HCT116 (cell line): Measurements from ENCODE around the gene HIRA. TPM values are rescaled to one million over a fixed set of nuclear protein-coding genes. Genes with fewer than 3 reads are reported as not detected.
A peak's percentile ranks its signal among the peaks of the same experiment; 100 is the strongest.

Source experiments
- ATAC-seq: fragments of 200-7000 bp; cut with Tn5 transposase; 2 replicates; pipeline ENCODE4 v1.9.1; 2020; ENCODE audit warnings: mild to moderate bottlenecking, moderate library complexity
- BruUV-seq: library from RNA; stranded (reverse); fragments of 400-500 nt; replicated peaks from 2 replicates; lab custom pipeline; 2021; lab: Mats Ljungman, UMichigan
- CTCF ChIA-PET: fragments of 300-600 bp; sonication (Branson Sonifier 250); formaldehyde crosslinking; loops from one replicate; lab custom pipeline; 2021; ENCODE audit warnings: antibody characterized with exemption; lab: Charles Lee
- POLR2A ChIA-PET: fragments of 300-600, 350-600 bp; sonication (Branson Sonifier 250); formaldehyde crosslinking; loops from one replicate; lab custom pipeline; 2021; ENCODE audit warnings: antibody characterized with exemption; lab: Charles Lee
- RAD21 ChIA-PET, 2 experiments: fragments of 300-600 bp; sonication (Branson Sonifier 250); formaldehyde crosslinking; loops; one replicate each; lab custom pipeline; 2023; ENCODE audit warnings: low total read pairs in 2 of 2; ENCODE audit not compliant: uncharacterized antibody in 2 of 2, unreplicated experiment in 2 of 2, low non-redundant PET in 1 of 2; lab: Charles Lee
- DNase-seq: peaks from one replicate; pipeline ENCODE4 v3.0.0-alpha.2; 2010; ENCODE audit warnings: low read depth, low spot score
- H2AFZ ChIP-seq: fragments of 200-600 bp; shearing (Covaris generic), sonication (generic); 2 replicates; pipeline ENCODE4 v1.6.1; 2017; ENCODE audit warnings: low read depth, mixed run types, mixed read lengths, antibody characterized with exemption, low read length; ENCODE audit not compliant: poor library complexity, severe bottlenecking
- H3K27ac ChIP-seq: 2 replicates; pipeline ENCODE4 v1.5.1; 2012; ENCODE audit warnings: low read depth, low read length
- H3K27me3 ChIP-seq: fragments of 200-600 bp; sonication (generic); 2 replicates; pipeline ENCODE4 v1.6.1; 2016; ENCODE audit warnings: mixed run types, low read length, mixed read lengths; ENCODE audit not compliant: insufficient read depth
- H3K36me3 ChIP-seq, 2 experiments: fragments of 200-500 bp in 1 of 2; fragments of 200-600 bp in 1 of 2; sonication (Bioruptor generic) in 1 of 2; sonication (generic) in 1 of 2; 2 replicates each; pipeline versions ENCODE4 v1.5.1 to v1.6.1; 2014 to 2016; ENCODE audit warnings: low read length in 2 of 2, inconsistent platforms in 1 of 2, mixed read lengths in 1 of 2, mixed run types in 1 of 2; ENCODE audit not compliant: insufficient read depth in 2 of 2, control insufficient read depth in 1 of 2
- H3K4me1 ChIP-seq, 2 experiments: fragments of 200-600 bp in 1 of 2; sonication (generic) in 1 of 2; 2 replicates each; pipeline versions ENCODE4 v1.5.1 to v1.6.1; 2012 to 2017; ENCODE audit warnings: low read length in 2 of 2, inconsistent platforms in 1 of 2, mild to moderate bottlenecking in 1 of 2, mixed read lengths in 1 of 2, mixed run types in 1 of 2, moderate library complexity in 1 of 2; ENCODE audit not compliant: insufficient read depth in 2 of 2, control insufficient read depth in 1 of 2
- H3K4me2 ChIP-seq: fragments of 200-600 bp; sonication (generic); 2 replicates; pipeline ENCODE4 v1.6.1; 2017; ENCODE audit warnings: mixed run types, low read length, mixed read lengths
- H3K4me3 ChIP-seq, 2 experiments: fragments of 200-600 bp in 1 of 2; sonication (generic) in 1 of 2; replicated peaks in 1 of 2; 2 replicates each; pipeline ENCODE4 v1.5.1; 2011 to 2016; ENCODE audit warnings: low read length in 2 of 2, control low read depth in 1 of 2, low read depth in 1 of 2, mild to moderate bottlenecking in 1 of 2, mixed read lengths in 1 of 2, mixed run types in 1 of 2
- H3K79me2 ChIP-seq: fragments of 200-600 bp; sonication (generic); 2 replicates; pipeline ENCODE4 v1.6.1; 2017; ENCODE audit warnings: mild to moderate bottlenecking, mixed run types, low read length, moderate library complexity, mixed read lengths; ENCODE audit not compliant: insufficient read depth
- H3K9ac ChIP-seq: fragments of 200-600 bp; sonication (generic); 2 replicates; pipeline ENCODE4 v1.6.1; 2016; ENCODE audit warnings: low read length, mixed read lengths
- H3K9me2 ChIP-seq: fragments of 200-600 bp; sonication (generic), shearing (Covaris generic); 2 replicates; pipeline ENCODE4 v1.6.1; 2017; ENCODE audit warnings: mixed run types, mild to moderate bottlenecking, moderate library complexity; ENCODE audit not compliant: insufficient read depth
- H3K9me3 ChIP-seq, 2 experiments: fragments of 200-500 bp in 1 of 2; fragments of 200-600 bp in 1 of 2; sonication (Bioruptor generic) in 1 of 2; sonication (generic) in 1 of 2; 2 replicates each; pipeline ENCODE4 v1.6.1; 2014 to 2017; ENCODE audit warnings: low read length in 2 of 2, mixed read lengths in 2 of 2, inconsistent platforms in 1 of 2, low read depth in 1 of 2, mild to moderate bottlenecking in 1 of 2, mixed run types in 1 of 2, moderate library complexity in 1 of 2; ENCODE audit not compliant: control insufficient read depth in 1 of 2, insufficient read depth in 1 of 2
- H4K20me1 ChIP-seq: fragments of 200-600 bp; sonication (generic), shearing (Covaris generic); 2 replicates; pipeline ENCODE4 v1.6.1; 2017; ENCODE audit warnings: mixed run types, mild to moderate bottlenecking, moderate library complexity; ENCODE audit not compliant: insufficient read depth
- CBX3 ChIP-seq: IDR thresholded peaks from 2 replicates; pipeline ENCODE4 v1.6.1; 2012; ENCODE audit warnings: low read depth
- CEBPB ChIP-seq: IDR thresholded peaks from 2 replicates; pipeline ENCODE4 v1.6.1; 2012; ENCODE audit warnings: low read depth
- EGR1 ChIP-seq: IDR thresholded peaks from 2 replicates; pipeline ENCODE4 v1.6.1; 2012; ENCODE audit warnings: low read depth
- ELF1 ChIP-seq: IDR thresholded peaks from 2 replicates; pipeline ENCODE4 v1.6.1; 2012; ENCODE audit warnings: low read depth, borderline replicate concordance
- EZH2 ChIP-seq: fragments of 200-600 bp; sonication (generic); IDR thresholded peaks from 2 replicates; pipeline ENCODE4 v1.6.1; 2017; ENCODE audit warnings: antibody characterized with exemption, mixed run types
- POLR2A ChIP-seq: IDR thresholded peaks from 2 replicates; pipeline ENCODE4 v1.7.0; 2011; ENCODE audit warnings: borderline replicate concordance; ENCODE audit not compliant: insufficient read depth, insufficient read length; ENCODE audit errors: extremely low read depth
- SP1 ChIP-seq: IDR thresholded peaks from 2 replicates; pipeline ENCODE4 v1.6.1; 2012; ENCODE audit warnings: low read depth
- TCF7L2 ChIP-seq: IDR thresholded peaks from 2 replicates; pipeline ENCODE4 v1.7.0; 2011; ENCODE audit warnings: borderline replicate concordance, inconsistent platforms; ENCODE audit not compliant: insufficient read depth, insufficient read length; ENCODE audit errors: extremely low read depth
- YY1 ChIP-seq: IDR thresholded peaks from 2 replicates; pipeline ENCODE4 v1.6.1; 2011; ENCODE audit warnings: low read length, low read depth, moderate library complexity, mild to moderate bottlenecking; ENCODE audit not compliant: insufficient replicate concordance; ENCODE audit errors: extremely low read depth
- ZFX ChIP-seq: fragments of 450-650 bp; IDR thresholded peaks from 2 replicates; pipeline ENCODE4 v1.6.1; 2017
- intact Hi-C: fragments of 100-400 bp; cut with micrococcal nuclease; formaldehyde crosslinking; loops from 2 replicates; pipeline ENCODE4 v1.10.0; 2022
- total RNA-seq: library from RNA; stranded (reverse); gene quantifications from one replicate; pipeline ENCODE4 v1.2.1, GENCODE V29; 2021; ENCODE audit not compliant: unreplicated experiment
- TF ChIP-seq, protein P1 (sequence below), 3 experiments: fragments of 200-600 bp in 1 of 3; sonication (generic) in 1 of 3; IDR thresholded peaks in 2 of 3; conservative IDR thresholded peaks in 1 of 3; 2 replicates each; pipeline ENCODE4 v1.5.1; 2012 to 2017; ENCODE audit warnings: low read depth in 2 of 3, low read length in 2 of 3, antibody characterized with exemption in 1 of 3, borderline replicate concordance in 1 of 3, control low read depth in 1 of 3, mild to moderate bottlenecking in 1 of 3, mixed read lengths in 1 of 3, mixed run types in 1 of 3, moderate library complexity in 1 of 3; ENCODE audit not compliant: insufficient read depth in 1 of 3
- TF ChIP-seq, protein P2 (sequence below): IDR thresholded peaks from 2 replicates; pipeline ENCODE4 v1.6.1; 2012; ENCODE audit warnings: low read depth

HIRA gene
- total RNA-seq, 1 experiment from 2014 or later, result 30.6 TPM

DNA sequence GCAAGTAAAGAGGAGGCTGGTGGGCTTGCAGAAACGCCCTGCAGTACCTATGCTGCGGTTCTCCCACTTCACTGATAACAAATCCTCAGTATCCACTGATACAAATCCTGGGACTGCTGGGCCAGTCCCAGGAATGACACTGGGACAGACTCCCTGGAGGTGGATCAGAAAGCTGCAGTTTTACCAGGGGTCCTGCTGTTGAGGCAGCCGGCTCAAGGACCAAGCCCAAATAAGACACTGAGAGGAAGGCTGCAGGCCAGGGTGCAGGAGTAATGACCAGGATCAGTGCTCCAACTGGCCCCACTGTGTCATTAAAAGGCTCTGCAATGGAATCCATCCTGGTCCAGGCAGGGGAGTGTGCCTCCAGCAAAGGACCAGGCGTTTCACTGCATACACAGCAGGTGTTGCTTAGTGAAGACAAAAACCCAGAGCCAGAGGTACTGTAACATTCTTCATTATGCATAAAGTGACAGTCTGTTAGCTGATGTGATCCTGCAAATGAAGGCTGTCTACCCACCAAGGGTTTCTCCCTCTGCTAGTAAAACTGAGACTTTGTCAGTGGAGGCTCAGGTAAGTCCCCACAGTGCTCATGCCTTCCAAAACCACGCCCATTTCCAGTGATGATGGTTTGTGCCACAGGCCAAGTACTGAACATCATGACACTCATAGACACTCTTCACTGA lies 17.3 kb upstream of the HIRA start (continued):
- TF ChIP-seq, protein P1, sequence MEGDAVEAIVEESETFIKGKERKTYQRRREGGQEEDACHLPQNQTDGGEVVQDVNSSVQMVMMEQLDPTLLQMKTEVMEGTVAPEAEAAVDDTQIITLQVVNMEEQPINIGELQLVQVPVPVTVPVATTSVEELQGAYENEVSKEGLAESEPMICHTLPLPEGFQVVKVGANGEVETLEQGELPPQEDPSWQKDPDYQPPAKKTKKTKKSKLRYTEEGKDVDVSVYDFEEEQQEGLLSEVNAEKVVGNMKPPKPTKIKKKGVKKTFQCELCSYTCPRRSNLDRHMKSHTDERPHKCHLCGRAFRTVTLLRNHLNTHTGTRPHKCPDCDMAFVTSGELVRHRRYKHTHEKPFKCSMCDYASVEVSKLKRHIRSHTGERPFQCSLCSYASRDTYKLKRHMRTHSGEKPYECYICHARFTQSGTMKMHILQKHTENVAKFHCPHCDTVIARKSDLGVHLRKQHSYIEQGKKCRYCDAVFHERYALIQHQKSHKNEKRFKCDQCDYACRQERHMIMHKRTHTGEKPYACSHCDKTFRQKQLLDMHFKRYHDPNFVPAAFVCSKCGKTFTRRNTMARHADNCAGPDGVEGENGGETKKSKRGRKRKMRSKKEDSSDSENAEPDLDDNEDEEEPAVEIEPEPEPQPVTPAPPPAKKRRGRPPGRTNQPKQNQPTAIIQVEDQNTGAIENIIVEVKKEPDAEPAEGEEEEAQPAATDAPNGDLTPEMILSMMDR (IDR thresholded peaks at IDR 0.05 in 2 of 3, conservative IDR thresholded peaks at IDR 0.05 in 1 of 3; ENCODE audit: borderline replicate concordance in 1 of 3, insufficient read depth in 1 of 3, low read depth in 2 of 3, low read length in 2 of 3), result no peak
- TF ChIP-seq EGR1 (no peak), SP1 (no peak)

DNA sequence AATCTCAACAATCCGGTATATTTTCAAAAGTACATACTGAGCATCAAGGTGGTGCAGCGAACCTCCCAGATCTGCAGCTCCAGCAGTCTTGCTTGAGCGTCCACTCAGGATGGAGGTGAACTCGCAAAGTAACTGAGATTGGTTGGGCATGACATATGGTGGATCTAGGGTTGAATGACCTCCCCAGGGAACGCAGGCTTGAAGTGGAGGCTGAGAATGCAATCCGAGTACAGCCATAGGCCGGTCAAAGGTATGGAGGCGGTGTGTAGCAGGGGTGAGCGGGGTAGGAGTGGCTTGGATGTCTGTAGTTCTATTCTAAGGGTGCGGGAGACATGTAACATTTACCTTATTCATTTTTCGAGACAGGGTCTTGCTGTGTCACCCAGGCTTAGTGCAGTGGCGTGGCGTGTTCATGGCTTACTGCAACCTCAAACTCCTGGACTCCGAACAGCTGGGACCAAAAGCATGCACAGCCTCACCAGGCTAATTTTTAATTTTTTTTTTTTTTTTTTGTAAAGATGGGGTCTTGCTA lies 16.6 kb upstream of the HIRA start:
- DNase-seq, result no peak
- peaks cover 2% of the 10 kb centered on the region; the same call in 1 of the 2 replicates for H4K20me1 ChIP-seq
- peak overlapping the region; percentile 91 for H3K4me2 ChIP-seq
- H3K27me3 ChIP-seq, result no peaks in the 10 kb centered on the region
- H3K4me1 ChIP-seq, result peaks cover 15 to 16% of the 10 kb centered on the region in 2 experiments
- H3K4me3 ChIP-seq, result peak overlapping the region; percentile 71 to 93
- H3K36me3 ChIP-seq, result peaks cover 26 to 29% of the 10 kb centered on the region in 2 experiments; a peak in 3 of 4 replicates
- POLR2A ChIA-PET, result no interaction called here
- H3K79me2 ChIP-seq, result peaks cover 44% of the 10 kb centered on the region
- TF ChIP-seq EGR1, result no peak
- no peak for TF ChIP-seq ELF1
- TF ChIP-seq YY1, result no peak
- TF ChIP-seq, protein P2, sequence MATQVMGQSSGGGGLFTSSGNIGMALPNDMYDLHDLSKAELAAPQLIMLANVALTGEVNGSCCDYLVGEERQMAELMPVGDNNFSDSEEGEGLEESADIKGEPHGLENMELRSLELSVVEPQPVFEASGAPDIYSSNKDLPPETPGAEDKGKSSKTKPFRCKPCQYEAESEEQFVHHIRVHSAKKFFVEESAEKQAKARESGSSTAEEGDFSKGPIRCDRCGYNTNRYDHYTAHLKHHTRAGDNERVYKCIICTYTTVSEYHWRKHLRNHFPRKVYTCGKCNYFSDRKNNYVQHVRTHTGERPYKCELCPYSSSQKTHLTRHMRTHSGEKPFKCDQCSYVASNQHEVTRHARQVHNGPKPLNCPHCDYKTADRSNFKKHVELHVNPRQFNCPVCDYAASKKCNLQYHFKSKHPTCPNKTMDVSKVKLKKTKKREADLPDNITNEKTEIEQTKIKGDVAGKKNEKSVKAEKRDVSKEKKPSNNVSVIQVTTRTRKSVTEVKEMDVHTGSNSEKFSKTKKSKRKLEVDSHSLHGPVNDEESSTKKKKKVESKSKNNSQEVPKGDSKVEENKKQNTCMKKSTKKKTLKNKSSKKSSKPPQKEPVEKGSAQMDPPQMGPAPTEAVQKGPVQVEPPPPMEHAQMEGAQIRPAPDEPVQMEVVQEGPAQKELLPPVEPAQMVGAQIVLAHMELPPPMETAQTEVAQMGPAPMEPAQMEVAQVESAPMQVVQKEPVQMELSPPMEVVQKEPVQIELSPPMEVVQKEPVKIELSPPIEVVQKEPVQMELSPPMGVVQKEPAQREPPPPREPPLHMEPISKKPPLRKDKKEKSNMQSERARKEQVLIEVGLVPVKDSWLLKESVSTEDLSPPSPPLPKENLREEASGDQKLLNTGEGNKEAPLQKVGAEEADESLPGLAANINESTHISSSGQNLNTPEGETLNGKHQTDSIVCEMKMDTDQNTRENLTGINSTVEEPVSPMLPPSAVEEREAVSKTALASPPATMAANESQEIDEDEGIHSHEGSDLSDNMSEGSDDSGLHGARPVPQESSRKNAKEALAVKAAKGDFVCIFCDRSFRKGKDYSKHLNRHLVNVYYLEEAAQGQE, result no peak
- TF ChIP-seq POLR2A, result no peak
- TF ChIP-seq, protein P1 (IDR thresholded peaks at IDR 0.05 in 2 of 3, conservative IDR thresholded peaks at IDR 0.05 in 1 of 3; ENCODE audit: borderline replicate concordance in 1 of 3, insufficient read depth in 1 of 3, low read depth in 2 of 3, low read length in 2 of 3), result no peak
- TF ChIP-seq ZFX, result no peak
- no peak for TF ChIP-seq CBX3
- TF ChIP-seq EZH2, result no peak
- TF ChIP-seq CEBPB, result no peak
- no peak for TF ChIP-seq TCF7L2
- TF ChIP-seq, all 23 proteins: peak for 0
- CTCF ChIA-PET, result no interaction called here
- Histone ChIP-seq H3K9me3 (no peaks in the 10 kb centered on the region), H3K27ac (peak overlapping the region; percentile 91), H2AFZ (no peak overlapping the region), H3K9ac (peak overlapping the region; percentile 84), H3K9me2 (no peaks in the 10 kb centered on the region)
- ATAC-seq, result peak; percentile 10; the same call in 1 of the 2 replicates
- intact Hi-C loops, result no loop called here
- RAD21 ChIA-PET, result no interaction called here
- BruUV-seq, result no TSS peak
